GM18951 (cell line): ENCODE data around the gene NFKB2.

Experiments
- POLR2A ChIP-seq: IDR thresholded peaks from 4 replicates; pipeline ENCODE4 v1.6.1; 2011; ENCODE audit warnings: mild to moderate bottlenecking; ENCODE audit not compliant: insufficient read length, insufficient read depth; ENCODE audit errors: extremely low read depth
- in situ Hi-C: fragments of 300-500 bp; cut with MboI; formaldehyde crosslinking; loops from one replicate; pipeline ENCODE4 v1.12.0; 2022; ENCODE audit warnings: low sequenced_read_pairs, mixed read lengths, inconsistent platforms; ENCODE audit not compliant: unreplicated experiment

Gene NFKB2

GRCh38 chr10:102451105-102451969, 55.8 kb downstream of the NFKB2 start, which contains the start of gene C10orf95:
Gene C10orf95 (minus strand): TSS chr10:102451543. CDS start chr10:102451093, 450 bp downstream.
- no peak for TF ChIP-seq POLR2A
- in situ Hi-C loops = no loop called here
